HepG2 (cell line): ENCODE data around the gene SEMA3F. TPM values are rescaled to one million over a fixed set of nuclear protein-coding genes. Genes with fewer than 3 reads are reported as not detected.

Experiments used
- ATAC-seq: fragments of 200-7000 bp; cut with Tn5 transposase; 3 replicates; pipeline ENCODE4 v1.9.1; 2020; ENCODE audit warnings: mild to moderate bottlenecking, moderate library complexity
- BruUV-seq: library from RNA; stranded (reverse); fragments of 400-500 nt; replicated peaks from 2 replicates; lab custom pipeline; 2021; lab: Mats Ljungman, UMichigan
- CTCF ChIA-PET: fragments of 300-600 bp; formaldehyde crosslinking; extraction: SDS; loops from one replicate; lab custom pipeline; 2021; ENCODE audit warnings: low total read pairs, inconsistent platforms, low intra/inter-chr PET ratio; lab: Yijun Ruan, JAX
- POLR2A ChIA-PET: fragments of 350-600 bp; sonication (Branson Sonifier 250); formaldehyde crosslinking; loops from one replicate; lab custom pipeline; 2020; ENCODE audit warnings: antibody characterized with exemption, inconsistent platforms; lab: Yijun Ruan, JAX
- DNase-seq: peaks from one replicate; pipeline ENCODE4 v3.0.0-alpha.2; 2015; ENCODE audit warnings: low spot score
- FAIRE-seq: peaks from 3 replicates; lab custom pipeline; 2011; peaks lifted over from hg19 to GRCh38; lab: Jason Lieb, UNC
- H2AFZ ChIP-seq: one replicate; pipeline ENCODE4 v1.6.1; 2011; ENCODE audit warnings: low read length, inconsistent platforms
- H3K27ac ChIP-seq: fragments of 300-600 bp; 3 replicates; pipeline ENCODE4 v1.8.0; 2011; ENCODE audit warnings: mixed run types, mild to moderate bottlenecking, mixed read lengths, low read length, inconsistent platforms; ENCODE audit not compliant: insufficient read depth; ENCODE audit errors: extremely low read length
- H3K27me3 ChIP-seq, 2 experiments: fragments of 200-600 bp in 1 of 2; 2 replicates in 1 of 2; 3 replicates in 1 of 2; pipeline versions ENCODE4 v1.6.0 to v1.8.0; 2011; ENCODE audit warnings: low read length in 2 of 2, mild to moderate bottlenecking in 2 of 2, moderate library complexity in 2 of 2, inconsistent platforms in 1 of 2; ENCODE audit not compliant: insufficient read depth in 2 of 2, control insufficient read depth in 1 of 2
- H3K36me3 ChIP-seq, 2 experiments: fragments of 200-600 bp in 1 of 2; replicated peaks in 1 of 2; 2 replicates in 1 of 2; 3 replicates in 1 of 2; pipeline versions ENCODE4 v1.5.1 to v1.8.0; 2011; ENCODE audit warnings: low read length in 2 of 2, inconsistent platforms in 1 of 2; ENCODE audit not compliant: insufficient read depth in 2 of 2, control insufficient read depth in 1 of 2
- H3K4me1 ChIP-seq: 2 replicates; pipeline ENCODE4 v1.5.1; 2012; ENCODE audit warnings: low read length, inconsistent platforms; ENCODE audit not compliant: insufficient read depth
- H3K4me2 ChIP-seq: 2 replicates; pipeline ENCODE4 v1.6.0; 2011; ENCODE audit warnings: low read depth, low read length, inconsistent platforms
- H3K4me3 ChIP-seq, 3 experiments: fragments of 200-600 bp in 1 of 3; sonication (generic), shearing (Covaris generic) in 1 of 3; replicated peaks in 1 of 3; 2 replicates each; pipeline ENCODE4 v1.5.1; 2011 to 2016; ENCODE audit warnings: low read length in 3 of 3, inconsistent platforms in 2 of 3, low read depth in 2 of 3, mild to moderate bottlenecking in 2 of 3, control low read depth in 1 of 3, mixed read lengths in 1 of 3; ENCODE audit not compliant: insufficient read depth in 1 of 3
- H3K79me2 ChIP-seq: one replicate; pipeline ENCODE4 v1.6.1; 2011; ENCODE audit warnings: low read length, inconsistent platforms; ENCODE audit not compliant: insufficient read depth
- H3K9ac ChIP-seq: 2 replicates; pipeline ENCODE4 v1.6.0; 2011; ENCODE audit warnings: mild to moderate bottlenecking, low read depth, low read length, inconsistent platforms; ENCODE audit not compliant: insufficient read depth
- H3K9me3 ChIP-seq: 2 replicates; pipeline ENCODE4 v1.5.1; 2012; ENCODE audit warnings: mild to moderate bottlenecking, low read length
- H4K20me1 ChIP-seq: 2 replicates; pipeline ENCODE4 v1.6.0; 2011; ENCODE audit warnings: inconsistent platforms, mild to moderate bottlenecking, low read length, moderate library complexity; ENCODE audit not compliant: insufficient read depth
- ETV6 ChIP-seq: sonication (generic); formaldehyde crosslinking; conservative IDR thresholded peaks from 2 replicates; pipeline ENCODE4 v1.4.0; 2020; ENCODE audit warnings: missing genetic modification reagents
- GPN1 ChIP-seq: sonication (generic); formaldehyde crosslinking; IDR thresholded peaks from 2 replicates; pipeline ENCODE4 v1.5.1; 2020; ENCODE audit warnings: missing genetic modification reagents, borderline replicate concordance
- HNRNPUL1 ChIP-seq: fragments of 200-400 bp; formaldehyde crosslinking; IDR thresholded peaks from 2 replicates; pipeline ENCODE4 v1.6.1; 2017; ENCODE audit warnings: low read depth, mild to moderate bottlenecking, low read length, moderate library complexity
- KDM5A ChIP-seq: fragments of 200-600 bp; sonication (generic); IDR thresholded peaks from 2 replicates; pipeline ENCODE4 v1.7.0; 2018; ENCODE audit warnings: antibody characterized with exemption, mild to moderate bottlenecking, low read length, borderline replicate concordance
- MTA1 ChIP-seq: sonication (generic); formaldehyde crosslinking; IDR thresholded peaks from 2 replicates; pipeline ENCODE4 v1.4.0; 2020; ENCODE audit warnings: missing genetic modification reagents, mild to moderate bottlenecking, borderline replicate concordance
- SMYD3 ChIP-seq: sonication (generic); formaldehyde crosslinking; IDR thresholded peaks from 2 replicates; pipeline ENCODE4 v1.8.1; 2023; ENCODE audit warnings: mild to moderate bottlenecking, missing genetic modification reagents
- SRSF9 ChIP-seq: fragments of 200-400 bp; formaldehyde crosslinking; IDR thresholded peaks from 2 replicates; pipeline ENCODE4 v1.6.1; 2018; ENCODE audit warnings: borderline replicate concordance, mild to moderate bottlenecking, low read depth, low read length; ENCODE audit not compliant: insufficient read depth, poor library complexity, severe bottlenecking
- ZNF501 ChIP-seq: sonication (generic); formaldehyde crosslinking; IDR thresholded peaks from 2 replicates; pipeline ENCODE4 v1.5.1; 2020; ENCODE audit warnings: mild to moderate bottlenecking, moderate library complexity, missing genetic modification reagents
- ZNF75D ChIP-seq: sonication (generic); formaldehyde crosslinking; IDR thresholded peaks from 2 replicates; pipeline ENCODE4 v1.8.1; 2023; ENCODE audit warnings: missing genetic modification reagents, mild to moderate bottlenecking, borderline replicate concordance
- WGBS: methylation state at CpG from one replicate; pipeline ENCODE4 v1.1.6; 2017; ENCODE audit warnings: low lambda C conversion rate; 5-methylcytosine and 5-hydroxymethylcytosine counted together
- in situ Hi-C: cut with HindIII; loops from 2 replicates; pipeline ENCODE4 v1.10.0; 2017; ENCODE audit warnings: low pct_unique_long_range_greater_than_20kb; ENCODE audit not compliant: extremely low pct_ligation_motif_present
- intact Hi-C: fragments of 100-400 bp; cut with micrococcal nuclease; formaldehyde crosslinking; loops from one replicate; pipeline ENCODE4 v1.10.0; 2022; ENCODE audit not compliant: unreplicated experiment
- polyA plus RNA-seq, 8 experiments: library from polyadenylated mRNA; depleted of rRNA in 3 of 8; stranded (reverse) in 7 of 8; unstranded in 1 of 8; fragments of >200 nt; fragmentation: Illumina TruSeq in 4 of 8; extraction: Trizol in 4 of 8; gene quantifications; 2 replicates each; pipeline versions ENCODE4 v1.2.1 to v1.2.3, GENCODE V29; 2011 to 2016; ENCODE audit warnings: low read depth in 4 of 8, missing spikeins in 1 of 8, mixed read lengths in 1 of 8; ENCODE audit not compliant: insufficient read depth in 1 of 8
- total RNA-seq, 5 experiments: library from RNA; depleted of rRNA; stranded (reverse); fragments of >200 nt; fragmentation: Illumina TruSeq; extraction: Trizol; gene quantifications; 2 replicates each; pipeline ENCODE4 v1.2.3, GENCODE V29; 2016; ENCODE audit warnings: low read depth in 1 of 5

SEMA3F gene
- total and polyA plus RNA-seq, 2 of the 13 experiments (the other 11 are each of a cell fraction or from before 2014, with no cell fraction given) = 7.6 to 17.2 TPM

DNA sequence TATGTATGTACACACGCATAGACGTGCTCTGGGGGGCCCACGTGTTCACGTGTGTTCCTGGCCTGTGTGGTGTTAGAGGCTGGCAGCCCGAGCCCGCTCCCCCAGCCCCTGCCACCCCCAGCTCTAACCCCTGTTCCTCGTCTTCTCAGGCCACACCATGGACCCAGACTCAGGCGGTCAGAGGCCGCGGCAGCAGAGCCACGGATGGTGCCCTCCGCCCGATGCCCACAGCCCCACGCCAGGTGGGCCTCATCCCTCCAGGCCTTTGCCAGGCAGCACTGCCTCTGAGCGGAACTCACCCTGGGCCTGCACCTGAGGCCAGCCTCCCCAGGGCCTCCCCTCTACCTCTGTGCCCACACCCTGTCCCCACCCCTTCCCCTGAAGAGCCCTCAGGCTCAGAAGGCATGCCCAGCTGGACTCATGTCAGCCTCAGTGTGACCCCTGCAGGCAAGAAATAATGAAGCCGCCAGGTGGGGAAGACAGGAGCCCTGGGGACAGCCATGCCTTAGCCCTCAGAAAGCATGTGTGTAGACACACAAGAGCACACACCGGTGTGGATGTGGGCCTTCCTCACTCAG is 19.9 kb downstream of the SEMA3F start (continued):
- no peak for TF ChIP-seq SRSF9
- TF ChIP-seq ZNF75D (CRISPR knock-in tag) = no peak
- TF ChIP-seq, all 625 proteins: peak for 4

GRCh38 chr3:50177346-50177745 is 22.2 kb downstream of the SEMA3F start:
- H2AFZ ChIP-seq = no peak overlapping the region
- no peak overlapping the region for H3K4me2 ChIP-seq
- H3K36me3 ChIP-seq = peaks cover 16 to 27% of the 10 kb centered on the region in 2 experiments; a peak in 4 of 5 replicates
- DNase-seq = no peak
- H3K4me3 ChIP-seq = no peak overlapping the region
- H3K27me3 ChIP-seq = no peaks in the 10 kb centered on the region
- no peaks in the 10 kb centered on the region for H3K9me3 ChIP-seq
- TF ChIP-seq HNRNPUL1 = no peak
- no peak for TF ChIP-seq KDM5A
- TF ChIP-seq ETV6 (CRISPR knock-in tag) = no peak
- TF ChIP-seq SMYD3 = no peak
- TF ChIP-seq GPN1 = no peak
- no peak for TF ChIP-seq ZNF501 (CRISPR knock-in tag)
- no peak for TF ChIP-seq MTA1 (CRISPR knock-in tag)
- TF ChIP-seq, all 625 proteins: peak for 0
- peaks cover 24% of the 10 kb centered on the region for H3K4me1 ChIP-seq
- in situ Hi-C loops (no loop called here), intact Hi-C loops (no loop called here)
- FAIRE-seq (no peak), ATAC-seq (no peak)
- BruUV-seq = no TSS peak
- H3K79me2 ChIP-seq = no peaks in the 10 kb centered on the region
- ChIA-PET POLR2A (interaction anchor here (1.1 kb wide), 1 partner anchor 10 kb away, joined by 3 read pairs; no protein-coding TSS in a partner anchor), CTCF (no interaction called here)
- no CpG with 5 or more reads among the region's 2 CpGs for WGBS
- H3K9ac ChIP-seq = no peak overlapping the region
- no peak overlapping the region for H3K27ac ChIP-seq
- no peaks in the 10 kb centered on the region for H4K20me1 ChIP-seq
